Trophoblast cell (in vitro differentiated cells and primary cell): Measurements from ENCODE around the gene TCF7L1.
"Not testable (repeated sequence)": the region's sequence is repeated elsewhere in the genome, so short reads cannot be mapped to it uniquely, and the experiment has no call there.

Experiments
- DNase-seq, 2 donors: peaks; one replicate each; pipeline ENCODE4 v3.0.0-alpha.2; 2016
- H2AFZ ChIP-seq: 2 replicates; pipeline ENCODE4 v1.6.1; 2013; ENCODE audit warnings: low read length, moderate library complexity, mild to moderate bottlenecking; ENCODE audit not compliant: insufficient read depth, poor library complexity
- H2AK5ac ChIP-seq: 2 replicates; pipeline ENCODE4 v1.6.1; 2013; ENCODE audit warnings: mild to moderate bottlenecking, low read length
- H2BK120ac ChIP-seq: 2 replicates; pipeline ENCODE4 v1.6.1; 2013; ENCODE audit warnings: low read length, mild to moderate bottlenecking, moderate library complexity; ENCODE audit not compliant: insufficient read depth, poor library complexity
- H2BK12ac ChIP-seq: 2 replicates; pipeline ENCODE4 v1.6.1; 2013; ENCODE audit warnings: mild to moderate bottlenecking, low read length, moderate library complexity
- H2BK5ac ChIP-seq: 2 replicates; pipeline ENCODE4 v1.6.1; 2013; ENCODE audit warnings: low read length, low read depth, moderate library complexity, mild to moderate bottlenecking; ENCODE audit not compliant: poor library complexity
- H3K14ac ChIP-seq: 2 replicates; pipeline ENCODE4 v1.6.1; 2013; ENCODE audit warnings: mild to moderate bottlenecking, low read length
- H3K18ac ChIP-seq: 2 replicates; pipeline ENCODE4 v1.6.1; 2013; ENCODE audit warnings: mild to moderate bottlenecking, low read length
- H3K23ac ChIP-seq: 2 replicates; pipeline ENCODE4 v1.6.1; 2013; ENCODE audit warnings: low read length
- H3K27ac ChIP-seq: 2 replicates; pipeline ENCODE4 v1.5.1; 2013; ENCODE audit warnings: low read depth, mild to moderate bottlenecking, inconsistent platforms, low read length, moderate library complexity
- H3K27me3 ChIP-seq: 2 replicates; pipeline ENCODE4 v1.6.1; 2013; ENCODE audit warnings: inconsistent platforms, mild to moderate bottlenecking, low read length, moderate library complexity; ENCODE audit not compliant: insufficient read depth
- H3K36me3 ChIP-seq, 2 experiments: 1 replicate in 1 of 2; 2 replicates in 1 of 2; pipeline ENCODE4 v1.6.1; 2013; ENCODE audit warnings: low read length in 2 of 2, mild to moderate bottlenecking in 2 of 2, moderate library complexity in 1 of 2; ENCODE audit not compliant: insufficient read depth in 2 of 2, control insufficient read depth in 1 of 2
- H3K4ac ChIP-seq: 2 replicates; pipeline ENCODE4 v1.6.1; 2013; ENCODE audit warnings: low read depth, mild to moderate bottlenecking, low read length, moderate library complexity
- H3K4me1 ChIP-seq, 2 experiments: 1 replicate in 1 of 2; 2 replicates in 1 of 2; pipeline ENCODE4 v1.6.1; 2013; ENCODE audit warnings: low read length in 2 of 2, mild to moderate bottlenecking in 2 of 2, moderate library complexity in 1 of 2; ENCODE audit not compliant: insufficient read depth in 2 of 2, control insufficient read depth in 1 of 2
- H3K4me2 ChIP-seq: 2 replicates; pipeline ENCODE4 v1.6.1; 2013; ENCODE audit warnings: inconsistent platforms, mild to moderate bottlenecking, low read length, moderate library complexity
- H3K4me3 ChIP-seq: 2 replicates; pipeline ENCODE4 v1.5.1; 2013; ENCODE audit warnings: mild to moderate bottlenecking, low read depth, low read length, inconsistent platforms
- H3K79me1 ChIP-seq: one replicate; pipeline ENCODE4 v1.6.1; 2013; ENCODE audit warnings: low read length
- H3K79me2 ChIP-seq: 2 replicates; pipeline ENCODE4 v1.6.1; 2013; ENCODE audit warnings: low read length, mild to moderate bottlenecking; ENCODE audit not compliant: control insufficient read depth, insufficient read depth, poor library complexity
- H3K9ac ChIP-seq: 2 replicates; pipeline ENCODE4 v1.6.1; 2013; ENCODE audit warnings: mild to moderate bottlenecking, low read length
- H3K9me3 ChIP-seq: 2 replicates; pipeline ENCODE4 v1.6.1; 2013; ENCODE audit warnings: low read depth, mild to moderate bottlenecking, control low read depth, inconsistent platforms, low read length; ENCODE audit not compliant: insufficient read depth
- H4K12ac ChIP-seq: 2 replicates; pipeline ENCODE4 v1.6.1; 2013; ENCODE audit warnings: low read depth, mild to moderate bottlenecking, low read length, moderate library complexity
- H4K8ac ChIP-seq: 2 replicates; pipeline ENCODE4 v1.6.1; 2013; ENCODE audit warnings: low read depth, mild to moderate bottlenecking, low read length, moderate library complexity
- H4K91ac ChIP-seq: one replicate; pipeline ENCODE4 v1.6.1; 2013; ENCODE audit warnings: low read depth, mild to moderate bottlenecking, low read length, moderate library complexity
- WGBS: extraction: QIAGEN DNeasy Blood & Tissue Kit; methylation state at CpG from one replicate; pipeline ENCODE4 v1.1.7; 2013; ENCODE audit warnings: missing lambda C conversion rate; ENCODE audit not compliant: insufficient read length, insufficient coverage; ENCODE audit errors: extremely low coverage; 5-methylcytosine and 5-hydroxymethylcytosine counted together

The TCF7L1 gene

GRCh38 chr2:85209887-85210286 lies 76.7 kb downstream of the TCF7L1 start:
- H3K4me2 ChIP-seq: no peak overlapping the region
- H3K14ac ChIP-seq: no peak overlapping the region
- peaks cover 0 to 8% of the 10 kb centered on the region in 2 experiments for H3K4me1 ChIP-seq
- H2BK12ac ChIP-seq: no peak overlapping the region
- no peaks in the 10 kb centered on the region for H3K27me3 ChIP-seq
- no peak for DNase-seq
- H3K9ac ChIP-seq: no peak overlapping the region
- no peak overlapping the region for H2AK5ac ChIP-seq
- H2AFZ ChIP-seq: no peak overlapping the region
- no peaks in the 10 kb centered on the region for H3K79me1 ChIP-seq
- no peak overlapping the region for H4K91ac ChIP-seq
- H3K23ac ChIP-seq: no peak overlapping the region
- H3K27ac ChIP-seq: no peak overlapping the region
- peaks cover 1% of the 10 kb centered on the region for H3K9me3 ChIP-seq
- no peak overlapping the region for H2BK120ac ChIP-seq
- WGBS: no CpG with 5 or more reads among the region's 1 CpG
- no peak overlapping the region for H2BK5ac ChIP-seq
- no peak overlapping the region for H4K12ac ChIP-seq
- H3K4me3 ChIP-seq: no peak overlapping the region
- no peak overlapping the region for H3K4ac ChIP-seq
- no peak overlapping the region for H3K18ac ChIP-seq
- no peaks in the 10 kb centered on the region for H3K79me2 ChIP-seq
- H3K36me3 ChIP-seq: no peaks in the 10 kb centered on the region
- H4K8ac ChIP-seq: no peak overlapping the region

- Histone ChIP-seq H3K23ac (no peak overlapping the region), H3K4me3 (no peak overlapping the region), H3K18ac (no peak overlapping the region), H3K79me1 (no peaks in the 10 kb centered on the region), H3K27ac (no peak overlapping the region), H3K4ac (no peak overlapping the region), H4K8ac (no peak overlapping the region), H2BK12ac (no peak overlapping the region), H3K4me1 (peaks cover 0 to 11% of the 10 kb centered on the region in 2 experiments), H2BK5ac (no peak overlapping the region), H3K79me2 (no peaks in the 10 kb centered on the region), H3K9ac (no peak overlapping the region), H3K4me2 (no peak overlapping the region), H3K36me3 (no peaks in the 10 kb centered on the region), H4K12ac (no peak overlapping the region), H3K14ac (no peak overlapping the region), H3K9me3 (peaks cover 1% of the 10 kb centered on the region), H2BK120ac (no peak overlapping the region), H3K27me3 (no peaks in the 10 kb centered on the region), H2AFZ (no peak overlapping the region), H2AK5ac (no peak overlapping the region), H4K91ac (no peak overlapping the region)
- DNase-seq: no peak
- WGBS: no CpG with 5 or more reads among the region's 7 CpGs
These were observed 77.3 kb downstream of the TCF7L1 start for GRCh38 chr2:85210511-85210910.

- not testable (repeated sequence) for H3K18ac ChIP-seq, H3K36me3 ChIP-seq, H2AK5ac ChIP-seq, H3K4ac ChIP-seq, H2BK12ac ChIP-seq, H3K27ac ChIP-seq, H3K27me3 ChIP-seq, H3K23ac ChIP-seq, H4K8ac ChIP-seq, H3K14ac ChIP-seq, H2BK120ac ChIP-seq, H3K4me2 ChIP-seq, H3K79me2 ChIP-seq, H3K9ac ChIP-seq, H3K79me1 ChIP-seq, H3K4me3 ChIP-seq, H2BK5ac ChIP-seq, H2AFZ ChIP-seq, H3K9me3 ChIP-seq, H4K12ac ChIP-seq, H4K91ac ChIP-seq
- peak; percentile 2 to 55 for DNase-seq
- WGBS: no CpG with 5 or more reads among the region's 9 CpGs
- H3K4me1 ChIP-seq: peaks cover 4 to 14% of the 10 kb centered on the region in 2 experiments
These were observed 78.4 kb downstream of the TCF7L1 start for GRCh38 chr2:85211606-85212005.

GRCh38 chr2:85212841-85213240 lies 79.6 kb downstream of the TCF7L1 start:
- no peak for DNase-seq
- H3K79me2 ChIP-seq: no peaks in the 10 kb centered on the region
- H3K79me1 ChIP-seq: no peaks in the 10 kb centered on the region
- H2BK5ac ChIP-seq: no peak overlapping the region
- no peak overlapping the region for H3K18ac ChIP-seq
- H2BK12ac ChIP-seq: no peak overlapping the region
- no peaks in the 10 kb centered on the region for H3K36me3 ChIP-seq
- peaks cover 4 to 14% of the 10 kb centered on the region in 2 experiments for H3K4me1 ChIP-seq
- no peak overlapping the region for H3K14ac ChIP-seq
- H3K27ac ChIP-seq: no peak overlapping the region
- H4K91ac ChIP-seq: no peak overlapping the region
- peaks cover 2% of the 10 kb centered on the region for H3K9me3 ChIP-seq
- H4K8ac ChIP-seq: no peak overlapping the region
- H3K23ac ChIP-seq: no peak overlapping the region
- H3K4ac ChIP-seq: no peak overlapping the region
- H3K27me3 ChIP-seq: no peaks in the 10 kb centered on the region
- no peak overlapping the region for H3K9ac ChIP-seq
- H3K4me2 ChIP-seq: no peak overlapping the region
- H2AFZ ChIP-seq: no peak overlapping the region
- no peak overlapping the region for H2BK120ac ChIP-seq
- no peak overlapping the region for H2AK5ac ChIP-seq
- no peak overlapping the region for H3K4me3 ChIP-seq
- no CpG with 5 or more reads among the region's 3 CpGs for WGBS
- H4K12ac ChIP-seq: no peak overlapping the region
